Small intestine (tissue), 7 donors: Measurements from ENCODE around the gene RHO. TPM values are rescaled to one million over a fixed set of nuclear protein-coding genes. Genes with fewer than 3 reads are reported as not detected.
A peak's percentile ranks its signal among the peaks of the same experiment; 100 is the strongest.
"Not testable (repeated sequence)": the region's sequence is repeated elsewhere in the genome, so short reads cannot be mapped to it uniquely, and the experiment has no call there.

Experiments
- DNase-seq, 2 donors: peaks; one replicate each; pipeline versions ENCODE4 v3.0.0 to v3.0.0-alpha.2; 2013
- FAIRE-seq: peaks from 2 replicates; lab custom pipeline; 2012; peaks lifted over from hg19 to GRCh38; lab: Jason Lieb, UNC
- H3K27ac ChIP-seq, 3 donors: one replicate each; pipeline ENCODE4 v1.5.1; 2013; ENCODE audit warnings: low read length in 2 of 3, mild to moderate bottlenecking in 2 of 3, control low read depth in 1 of 3, inconsistent platforms in 1 of 3, low read depth in 1 of 3, moderate library complexity in 1 of 3
- H3K27me3 ChIP-seq, 3 donors: one replicate each; pipeline ENCODE4 v1.6.1; 2013; ENCODE audit warnings: low read length in 3 of 3, inconsistent platforms in 1 of 3; ENCODE audit not compliant: control insufficient read depth in 3 of 3, insufficient read depth in 3 of 3
- H3K36me3 ChIP-seq, 3 donors: one replicate each; pipeline ENCODE4 v1.6.1; 2013; ENCODE audit warnings: low read length in 3 of 3, inconsistent platforms in 1 of 3, low read depth in 1 of 3, mild to moderate bottlenecking in 1 of 3, moderate library complexity in 1 of 3; ENCODE audit not compliant: control insufficient read depth in 3 of 3, insufficient read depth in 2 of 3
- H3K4me1 ChIP-seq, 3 donors: one replicate each; pipeline ENCODE4 v1.6.1; 2013; ENCODE audit warnings: low read length in 2 of 3, inconsistent platforms in 1 of 3, low read depth in 1 of 3, mild to moderate bottlenecking in 1 of 3, moderate library complexity in 1 of 3; ENCODE audit not compliant: control insufficient read depth in 3 of 3, insufficient read depth in 2 of 3
- H3K4me3 ChIP-seq, 3 donors: one replicate each; pipeline ENCODE4 v1.5.1; 2013; ENCODE audit warnings: low read length in 3 of 3, control low read depth in 1 of 3, inconsistent platforms in 1 of 3, low read depth in 1 of 3, mild to moderate bottlenecking in 1 of 3, moderate library complexity in 1 of 3
- H3K9me3 ChIP-seq, 2 donors: one replicate each; pipeline ENCODE4 v1.6.1; 2013; ENCODE audit warnings: low read depth in 1 of 2, low read length in 1 of 2; ENCODE audit not compliant: control insufficient read depth in 2 of 2, insufficient read depth in 1 of 2
- WGBS, 3 donors: extraction: QIAGEN DNeasy Blood & Tissue Kit; methylation state at CpG; one replicate each; pipeline ENCODE4 v1.1.7; 2013; 5-methylcytosine and 5-hydroxymethylcytosine counted together
- polyA plus RNA-seq, 4 donors: library from polyadenylated mRNA; stranded (reverse) in 3 of 4; unstranded in 1 of 4; fragments of 200-250 nt in 3 of 4; fragments of 120-200 nt in 1 of 4; gene quantifications; one replicate each; pipeline versions ENCODE4 v1.2.1 to v1.2.3, GENCODE V29; 2013
- donor health status: healthy with polysubstance abuse.
- donor health status: control.
- donor health status: control.
- donor health status: Bipolar disorder and iron deficiency.
- donor health status: healthy.

The RHO gene
- polyA plus RNA-seq, 4 donors: 0.01 TPM; not detected in 3

DNA sequence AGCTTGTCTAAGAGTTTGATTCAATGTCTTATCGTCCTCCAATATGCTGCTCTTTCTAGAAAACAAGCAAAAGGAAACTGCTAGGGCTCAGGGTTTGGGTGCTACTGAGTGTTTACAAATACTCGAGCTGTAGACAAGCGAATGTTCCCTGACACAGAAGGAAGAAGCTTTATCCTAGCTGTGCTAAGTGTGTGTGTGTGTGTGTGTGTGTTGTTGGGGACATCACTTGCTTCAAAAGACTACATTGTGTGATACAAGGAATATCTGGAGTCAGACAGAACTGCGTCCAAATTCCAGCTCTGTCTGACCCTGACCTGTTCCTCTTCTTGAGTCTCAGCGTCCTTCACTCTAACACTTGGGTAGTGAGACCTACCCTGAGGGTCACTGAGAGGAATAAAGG, 33.9 kb upstream of the RHO start:
- H3K4me3 ChIP-seq, H3K27me3 ChIP-seq, H3K9me3 ChIP-seq, H3K4me1 ChIP-seq, DNase-seq, FAIRE-seq: not testable (repeated sequence)
- Histone ChIP-seq H3K27ac (peak overlapping the region in 2 of 3 donors; percentile 45 to 83), H3K36me3 (peaks cover 0 to 61% (median 2%) of the 10 kb centered on the region in 3 donors)
- WGBS, 3 donors: 71 to 88% (median 85%) methylated on average over 5 of the region's 5 CpGs

DNA sequence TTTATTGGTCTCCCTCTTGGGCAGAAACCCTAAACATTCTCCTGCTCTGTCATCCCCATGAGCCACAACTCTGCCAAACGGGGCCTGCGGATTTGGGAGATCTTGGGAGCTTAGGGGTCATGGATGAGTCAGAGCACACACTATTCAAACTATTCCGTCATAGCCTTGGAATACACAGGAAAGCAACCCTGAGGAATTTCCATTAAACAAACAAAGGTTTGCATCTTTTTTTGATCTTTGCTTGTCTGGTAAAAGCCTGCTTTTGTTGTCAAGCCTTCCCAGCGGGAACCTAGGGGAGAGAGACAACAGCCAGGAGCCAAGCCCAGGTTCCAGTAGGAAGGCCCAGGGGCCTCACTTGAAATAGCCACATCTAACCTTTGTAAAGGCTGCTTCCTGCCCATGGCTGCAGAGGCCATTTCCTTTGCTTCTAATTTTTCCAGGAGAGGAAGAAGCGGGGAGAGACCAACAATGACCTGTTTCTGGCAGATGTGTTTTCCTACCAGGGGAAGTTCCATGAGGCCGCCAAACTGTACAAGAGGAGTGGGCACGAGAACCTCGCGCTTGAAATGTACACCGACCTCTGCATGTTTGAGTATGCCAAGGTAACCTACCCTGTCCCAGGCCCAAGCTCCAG, 33.3 kb upstream of the RHO start:
- not testable (repeated sequence) for H3K4me3 ChIP-seq, H3K27me3 ChIP-seq, H3K9me3 ChIP-seq, FAIRE-seq, DNase-seq, H3K4me1 ChIP-seq
- Histone ChIP-seq H3K36me3 (peaks cover 0 to 66% (median 2%) of the 10 kb centered on the region in 3 donors), H3K27ac (peak overlapping the region in 1 of 3 donors; percentile 79)
- 78 to 95% (median 94%) methylated on average over 10 of the region's 10 CpGs for WGBS, 3 donors

DNA sequence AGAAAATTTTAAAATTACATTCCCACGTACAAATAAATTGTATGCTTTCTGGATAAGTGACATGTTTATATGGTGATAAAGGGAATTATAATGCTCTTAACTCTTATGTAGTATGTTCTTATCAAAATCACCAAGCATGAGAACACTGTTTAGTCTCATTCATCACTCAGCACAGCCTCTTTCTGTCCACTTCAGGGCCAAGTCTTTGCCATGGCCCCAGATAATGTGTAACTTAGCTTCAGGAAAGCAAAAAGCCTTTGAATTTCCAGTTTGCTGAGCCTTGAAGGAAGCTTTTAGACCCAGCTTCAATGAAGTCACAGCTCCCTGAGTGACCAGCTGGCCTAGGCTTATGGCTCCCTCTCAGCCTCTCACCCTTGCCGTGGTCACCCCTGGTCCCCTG, 30.6 kb upstream of the RHO start:
- H3K4me1 ChIP-seq, DNase-seq, H3K9me3 ChIP-seq, FAIRE-seq, H3K4me3 ChIP-seq, H3K27ac ChIP-seq, H3K27me3 ChIP-seq: not testable (repeated sequence)
- peaks cover 0 to 63% (median 0%) of the 10 kb centered on the region in 3 donors for H3K36me3 ChIP-seq
- WGBS, 3 donors: 88 to 95% (median 95%) methylated on average over 2 of the region's 2 CpGs

GRCh38 chr3:129498603-129499488, 29.6 kb upstream of the RHO start:
- FAIRE-seq, DNase-seq, H3K4me1 ChIP-seq, H3K27me3 ChIP-seq, H3K4me3 ChIP-seq, H3K27ac ChIP-seq, H3K9me3 ChIP-seq: not testable (repeated sequence)
- H3K36me3 ChIP-seq: peaks cover 0 to 65% (median 0%) of the 10 kb centered on the region in 3 donors
- WGBS, 3 donors: 82 to 86% (median 82%) methylated on average over 6 to 8 of the region's 8 CpGs

- not testable (repeated sequence) for H3K4me3 ChIP-seq, DNase-seq, H3K4me1 ChIP-seq, H3K9me3 ChIP-seq, H3K27me3 ChIP-seq, FAIRE-seq
- H3K36me3 ChIP-seq: peaks cover 0 to 73% (median 0%) of the 10 kb centered on the region in 3 donors
- WGBS, 3 donors: 87 to 92% (median 92%) methylated on average over 12 to 13 of the region's 14 CpGs
- peak overlapping the region in 1 of 3 donors; percentile 66 for H3K27ac ChIP-seq
Measured at GRCh38 chr3:129499604-129500333, 28.7 kb upstream of the RHO start.

GRCh38 chr3:129500334-129500658, 28.1 kb upstream of the RHO start:
- no peak for FAIRE-seq
- no peak for DNase-seq
- Histone ChIP-seq H3K27ac (peak overlapping the region in 1 of 3 donors; percentile 66), H3K4me1 (no peaks in the 10 kb centered on the region), H3K4me3 (no peak overlapping the region), H3K9me3 (no peaks in the 10 kb centered on the region), H3K27me3 (no peaks in the 10 kb centered on the region), H3K36me3 (peaks cover 0 to 74% (median 0%) of the 10 kb centered on the region in 3 donors)
- WGBS, 3 donors: 92 to 96% (median 96%) methylated on average over 5 of the region's 5 CpGs

DNA sequence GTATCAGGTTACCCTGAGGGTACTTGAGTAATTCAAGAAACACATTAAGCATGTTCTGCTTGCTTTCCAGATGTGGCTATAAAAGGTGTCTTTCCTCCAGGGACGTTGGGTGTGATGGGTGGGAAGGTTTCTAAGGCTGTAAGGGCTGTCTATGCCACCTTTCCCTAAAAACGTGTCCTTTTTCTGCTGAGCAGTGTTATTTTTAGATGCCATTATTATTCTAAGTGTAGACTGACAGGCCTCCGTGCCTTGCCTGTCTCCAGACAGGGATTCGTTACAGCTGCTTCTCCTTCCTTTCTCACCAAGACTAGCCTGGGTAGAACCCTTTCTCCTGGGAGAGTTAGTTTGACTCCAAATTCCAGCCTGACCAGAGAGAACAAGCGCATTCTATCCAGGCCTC, 26.8 kb upstream of the RHO start:
- H3K27me3 ChIP-seq: no peaks in the 10 kb centered on the region
- FAIRE-seq: no peak
- WGBS, 3 donors: 87 to 93% (median 91%) methylated on average over 5 of the region's 5 CpGs
- H3K9me3 ChIP-seq: no peaks in the 10 kb centered on the region
- DNase-seq: no peak
- no peaks in the 10 kb centered on the region for H3K4me1 ChIP-seq
- no peak overlapping the region for H3K27ac ChIP-seq
- H3K36me3 ChIP-seq: peaks cover 0 to 74% (median 0%) of the 10 kb centered on the region in 3 donors
- no peak overlapping the region for H3K4me3 ChIP-seq
